ENCODE results near the gene CPNE6. TPM values are rescaled to one million over a fixed set of nuclear protein-coding genes. Genes with fewer than 3 reads are reported as not detected.
A peak's percentile ranks its signal among the peaks of the same experiment; 100 is the strongest.

CPNE6 gene
- polyA plus RNA-seq, 2 of the 4 experiments (the other 2 are of a cell fraction) = not detected

DNA sequence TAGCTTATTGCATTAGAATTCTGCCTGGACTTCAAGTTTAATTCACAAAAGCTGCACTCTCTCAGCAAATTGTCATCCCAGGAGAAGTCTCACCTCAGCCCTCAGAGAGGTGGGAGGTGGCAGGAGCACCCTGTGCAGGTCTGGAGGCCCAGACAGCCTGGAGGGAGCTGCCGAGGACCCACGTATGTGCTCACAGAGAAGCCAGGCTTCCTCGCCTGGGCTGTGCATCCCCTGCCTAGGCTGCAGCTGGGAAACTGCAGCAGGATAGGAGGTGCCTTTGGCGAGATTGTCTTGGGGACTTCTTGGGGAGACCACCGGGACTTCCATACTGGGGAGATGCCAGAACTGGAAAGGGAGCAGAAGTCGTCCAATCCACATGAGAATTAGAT is 8.8 kb downstream of the CPNE6 start (continued):
- TF ChIP-seq, protein P1, sequence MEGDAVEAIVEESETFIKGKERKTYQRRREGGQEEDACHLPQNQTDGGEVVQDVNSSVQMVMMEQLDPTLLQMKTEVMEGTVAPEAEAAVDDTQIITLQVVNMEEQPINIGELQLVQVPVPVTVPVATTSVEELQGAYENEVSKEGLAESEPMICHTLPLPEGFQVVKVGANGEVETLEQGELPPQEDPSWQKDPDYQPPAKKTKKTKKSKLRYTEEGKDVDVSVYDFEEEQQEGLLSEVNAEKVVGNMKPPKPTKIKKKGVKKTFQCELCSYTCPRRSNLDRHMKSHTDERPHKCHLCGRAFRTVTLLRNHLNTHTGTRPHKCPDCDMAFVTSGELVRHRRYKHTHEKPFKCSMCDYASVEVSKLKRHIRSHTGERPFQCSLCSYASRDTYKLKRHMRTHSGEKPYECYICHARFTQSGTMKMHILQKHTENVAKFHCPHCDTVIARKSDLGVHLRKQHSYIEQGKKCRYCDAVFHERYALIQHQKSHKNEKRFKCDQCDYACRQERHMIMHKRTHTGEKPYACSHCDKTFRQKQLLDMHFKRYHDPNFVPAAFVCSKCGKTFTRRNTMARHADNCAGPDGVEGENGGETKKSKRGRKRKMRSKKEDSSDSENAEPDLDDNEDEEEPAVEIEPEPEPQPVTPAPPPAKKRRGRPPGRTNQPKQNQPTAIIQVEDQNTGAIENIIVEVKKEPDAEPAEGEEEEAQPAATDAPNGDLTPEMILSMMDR (IDR thresholded peaks at IDR 0.05) = no peak
- TF ChIP-seq ZFP36 (IDR thresholded peaks at IDR 0.05; ENCODE audit: borderline replicate concordance, partially characterized antibody) = no peak

- H3K9me3 ChIP-seq = no peaks in the 10 kb centered on the region
- no peak for FAIRE-seq
- ATAC-seq = peak; percentile 88 to 90
- DNase-seq (ENCODE audit: low read depth in 1 of 2, low spot score in 1 of 2) = peak; percentile 28 to 67
- ChIA-PET POLR2A (interaction anchor here (0.8 to 2.7 kb wide), 8 partner anchors 9 to 60 kb away, joined by 3 to 16 read pairs (median 6); partner anchors contain the start of genes CPNE6, DCAF11, EMC9 and NRL), CTCF (interaction anchor here (0.7 to 8.4 kb wide), 14 partner anchors 11 to 216 kb away, joined by 3 to 106 read pairs (median 6); partner anchors contain the start of genes CARMIL3, DCAF11, IRF9 and NRL)
- TF ChIP-seq POLR2A (IDR thresholded peaks at IDR 0.05; ENCODE audit: low read length) (peak; percentile 46), JUN (IDR thresholded peaks at IDR 0.05) (peak; percentile 57 to 65; a peak in 1 of 5 replicates), RNF2 (IDR thresholded peaks at IDR 0.05; ENCODE audit: borderline replicate concordance, low read depth) (no peak), TP53 (CRISPR knock-in tag; IDR thresholded peaks at IDR 0.05) (no peak), MYC (IDR thresholded peaks at IDR 0.05; ENCODE audit: borderline replicate concordance, low read length) (no peak), CHD4 (IDR thresholded peaks at IDR 0.05; ENCODE audit: borderline replicate concordance) (no peak), NR3C1 (IDR thresholded peaks at IDR 0.05) (no peak), RAD21 (conservative IDR thresholded peaks at IDR 0.05 in 1 of 2, IDR thresholded peaks at IDR 0.05 in 1 of 2) (no peak), ESRRA (IDR thresholded peaks at IDR 0.05; ENCODE audit: borderline replicate concordance, low read length) (no peak), SMC3 (IDR thresholded peaks at IDR 0.05) (no peak), FOSL2 (IDR thresholded peaks at IDR 0.05) (no peak), FOSL2 (CRISPR knock-in tag; IDR thresholded peaks at IDR 0.05) (no peak), PHF8 (IDR thresholded peaks at IDR 0.05; ENCODE audit: borderline replicate concordance, low read depth) (no peak), MAFK (IDR thresholded peaks at IDR 0.05; ENCODE audit: partially characterized antibody) (no peak), RFX5 (IDR thresholded peaks at IDR 0.05) (no peak), HOXA7 (CRISPR knock-in tag; IDR thresholded peaks at IDR 0.05) (no peak)
- TF ChIP-seq, protein P2, sequence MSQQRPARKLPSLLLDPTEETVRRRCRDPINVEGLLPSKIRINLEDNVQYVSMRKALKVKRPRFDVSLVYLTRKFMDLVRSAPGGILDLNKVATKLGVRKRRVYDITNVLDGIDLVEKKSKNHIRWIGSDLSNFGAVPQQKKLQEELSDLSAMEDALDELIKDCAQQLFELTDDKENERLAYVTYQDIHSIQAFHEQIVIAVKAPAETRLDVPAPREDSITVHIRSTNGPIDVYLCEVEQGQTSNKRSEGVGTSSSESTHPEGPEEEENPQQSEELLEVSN (IDR thresholded peaks at IDR 0.05; ENCODE audit: borderline replicate concordance, low read depth) = peak; percentile 41; the same call in 1 of the 2 replicates
- TF ChIP-seq, protein P3, sequence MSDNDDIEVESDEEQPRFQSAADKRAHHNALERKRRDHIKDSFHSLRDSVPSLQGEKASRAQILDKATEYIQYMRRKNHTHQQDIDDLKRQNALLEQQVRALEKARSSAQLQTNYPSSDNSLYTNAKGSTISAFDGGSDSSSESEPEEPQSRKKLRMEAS (IDR thresholded peaks at IDR 0.05) = peak; percentile 25; the same call in 1 of the 2 replicates
- TF ChIP-seq, protein P4, sequence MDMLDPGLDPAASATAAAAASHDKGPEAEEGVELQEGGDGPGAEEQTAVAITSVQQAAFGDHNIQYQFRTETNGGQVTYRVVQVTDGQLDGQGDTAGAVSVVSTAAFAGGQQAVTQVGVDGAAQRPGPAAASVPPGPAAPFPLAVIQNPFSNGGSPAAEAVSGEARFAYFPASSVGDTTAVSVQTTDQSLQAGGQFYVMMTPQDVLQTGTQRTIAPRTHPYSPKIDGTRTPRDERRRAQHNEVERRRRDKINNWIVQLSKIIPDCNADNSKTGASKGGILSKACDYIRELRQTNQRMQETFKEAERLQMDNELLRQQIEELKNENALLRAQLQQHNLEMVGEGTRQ (IDR thresholded peaks at IDR 0.05) = peak; percentile 26; the same call in 1 of the 2 replicates
- WGBS (ENCODE audit: missing lambda C conversion rate) = 3% methylated on average over 14 of the region's 74 CpGs
- H3K27ac ChIP-seq = peak overlapping the region; percentile 92 to 93
- peak overlapping the region; percentile 79 for H3K4me3 ChIP-seq
- H3K4me2 ChIP-seq = peak overlapping the region; percentile 82
- peaks cover 15% of the 10 kb centered on the region for H3K4me1 ChIP-seq
These were observed 9.8 kb downstream of the CPNE6 start for GRCh38 chr14:24080888-24081738.

All from A549 (cell line).